GM23248 (cell line): Measurements from ENCODE around the gene SCN3A.

Source experiments
- EZH2 ChIP-seq: fragments of 200-600 bp; sonication (generic); IDR thresholded peaks from 2 replicates; pipeline ENCODE4 v1.6.1; 2018; ENCODE audit warnings: antibody characterized with exemption, mild to moderate bottlenecking; ENCODE audit not compliant: insufficient read depth, poor library complexity, severe bottlenecking
- EZH2phosphoT487 ChIP-seq: fragments of 200-600 bp; sonication (generic); IDR thresholded peaks from 2 replicates; pipeline ENCODE4 v1.6.1; 2018; ENCODE audit warnings: antibody characterized with exemption, moderate library complexity, mild to moderate bottlenecking, low read depth; ENCODE audit not compliant: insufficient read depth

DNA sequence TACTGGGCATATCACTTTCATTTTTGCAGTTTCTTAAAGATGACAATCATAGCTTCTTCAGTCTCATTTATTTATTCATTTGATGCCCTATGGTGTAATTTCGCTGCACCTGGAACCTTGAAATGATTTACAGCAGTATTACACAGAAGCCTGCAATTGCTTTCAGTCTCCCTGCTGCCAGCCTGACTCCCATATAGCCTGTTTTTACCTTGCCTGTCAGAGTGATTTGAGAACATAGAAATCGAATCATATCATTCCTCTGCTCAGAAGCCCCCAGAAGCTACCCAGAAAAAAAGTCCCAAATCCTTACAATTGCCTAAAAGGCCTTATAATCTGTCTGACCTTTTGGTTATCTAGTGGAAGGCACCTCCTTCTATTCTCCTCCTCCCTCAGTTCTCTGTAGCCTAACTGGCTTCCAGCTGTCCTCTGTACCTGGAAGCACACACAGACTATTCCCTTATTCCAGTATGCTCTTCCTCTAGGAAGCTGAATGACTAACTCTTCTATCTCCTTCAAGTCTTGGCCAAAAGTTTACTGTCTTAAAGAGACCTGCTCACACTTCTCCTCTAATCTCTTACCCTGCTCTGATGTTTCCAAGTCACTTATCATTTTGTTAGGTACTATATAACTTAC lies 12.6 kb downstream of the SCN3A start:
- TF ChIP-seq EZH2phosphoT487 (no peak), EZH2 (no peak)
